PC-9 (cell line): ENCODE measurements around the gene GNG7.

Experiments used
- CTCF ChIP-seq: fragments of 200-600 bp; sonication (generic); conservative IDR thresholded peaks from 2 replicates; pipeline ENCODE4 v1.6.1; 2017; ENCODE audit warnings: mixed run types, antibody characterized with exemption, mild to moderate bottlenecking, moderate library complexity
- EZH2 ChIP-seq: fragments of 200-600 bp; sonication (generic); IDR thresholded peaks from 2 replicates; pipeline ENCODE4 v1.8.0; 2017; ENCODE audit warnings: antibody characterized with exemption, low read depth

- TF ChIP-seq CTCF (no peak), EZH2 (no peak)
These were observed 77.1 kb downstream of the GNG7 start for GRCh38 chr19:2625434-2625833.
